D721Med (cell line): Measurements from ENCODE around the gene TRAK1.

Experiments used
- DNase-seq: peaks from one replicate; pipeline ENCODE4 v3.0.0; 2011; ENCODE audit warnings: low spot score; ENCODE audit not compliant: insufficient read length
- FAIRE-seq: peaks from 2 replicates; lab custom pipeline; 2011; peaks lifted over from hg19 to GRCh38; lab: Jason Lieb, UNC
- TF ChIP-seq, protein P1 (sequence below): IDR thresholded peaks from 2 replicates; pipeline ENCODE4 v1.5.1; 2012; ENCODE audit warnings: mild to moderate bottlenecking, control low read depth; ENCODE audit not compliant: insufficient read depth; ENCODE audit errors: missing control alignments

Gene TRAK1

DNA sequence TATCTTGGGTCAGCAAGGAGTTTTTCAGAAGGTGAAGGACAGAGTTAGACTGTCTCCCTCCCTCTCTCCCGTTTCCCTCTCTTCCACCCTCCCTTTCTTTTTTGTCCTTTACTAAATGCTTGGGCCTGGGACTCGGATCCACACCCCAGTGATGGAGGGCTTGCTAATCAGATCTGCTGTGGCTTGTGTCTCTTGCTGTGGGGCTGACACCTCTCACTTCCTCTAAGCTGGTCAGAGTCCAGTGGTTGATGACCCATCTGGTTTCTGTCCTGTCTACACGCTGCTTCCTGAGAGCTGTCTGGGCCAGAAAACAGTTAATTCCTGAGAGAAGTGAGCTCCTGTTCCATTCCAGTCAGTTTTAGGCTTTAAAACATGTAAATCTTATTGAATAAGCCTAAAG is 849 bp downstream of the TRAK1 start:
- FAIRE-seq (no peak), DNase-seq (no peak)
- TF ChIP-seq, protein P1, sequence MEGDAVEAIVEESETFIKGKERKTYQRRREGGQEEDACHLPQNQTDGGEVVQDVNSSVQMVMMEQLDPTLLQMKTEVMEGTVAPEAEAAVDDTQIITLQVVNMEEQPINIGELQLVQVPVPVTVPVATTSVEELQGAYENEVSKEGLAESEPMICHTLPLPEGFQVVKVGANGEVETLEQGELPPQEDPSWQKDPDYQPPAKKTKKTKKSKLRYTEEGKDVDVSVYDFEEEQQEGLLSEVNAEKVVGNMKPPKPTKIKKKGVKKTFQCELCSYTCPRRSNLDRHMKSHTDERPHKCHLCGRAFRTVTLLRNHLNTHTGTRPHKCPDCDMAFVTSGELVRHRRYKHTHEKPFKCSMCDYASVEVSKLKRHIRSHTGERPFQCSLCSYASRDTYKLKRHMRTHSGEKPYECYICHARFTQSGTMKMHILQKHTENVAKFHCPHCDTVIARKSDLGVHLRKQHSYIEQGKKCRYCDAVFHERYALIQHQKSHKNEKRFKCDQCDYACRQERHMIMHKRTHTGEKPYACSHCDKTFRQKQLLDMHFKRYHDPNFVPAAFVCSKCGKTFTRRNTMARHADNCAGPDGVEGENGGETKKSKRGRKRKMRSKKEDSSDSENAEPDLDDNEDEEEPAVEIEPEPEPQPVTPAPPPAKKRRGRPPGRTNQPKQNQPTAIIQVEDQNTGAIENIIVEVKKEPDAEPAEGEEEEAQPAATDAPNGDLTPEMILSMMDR, result no peak

DNA sequence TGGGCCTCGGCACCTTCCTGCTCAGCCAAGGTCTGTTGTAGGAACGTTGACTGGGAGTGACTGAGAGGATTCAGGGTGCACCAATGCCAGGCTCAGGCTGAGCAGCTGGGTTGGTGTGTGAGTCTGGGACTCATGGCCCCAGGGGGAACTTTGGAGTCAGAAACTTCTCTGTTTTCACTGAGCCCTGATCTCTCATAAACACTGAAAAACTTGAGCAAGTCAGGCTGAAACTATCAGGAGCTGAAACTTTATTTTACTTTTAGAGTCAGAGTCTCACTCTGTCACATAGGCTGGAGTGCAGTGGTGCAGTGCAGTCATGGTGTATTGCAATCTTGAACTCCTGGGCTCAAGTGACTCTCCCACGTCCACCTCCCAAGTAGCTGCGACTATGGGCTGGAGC is 3.0 kb downstream of the TRAK1 start:
- DNase-seq (no peak), FAIRE-seq (no peak)
- TF ChIP-seq, protein P1, result no peak

DNA sequence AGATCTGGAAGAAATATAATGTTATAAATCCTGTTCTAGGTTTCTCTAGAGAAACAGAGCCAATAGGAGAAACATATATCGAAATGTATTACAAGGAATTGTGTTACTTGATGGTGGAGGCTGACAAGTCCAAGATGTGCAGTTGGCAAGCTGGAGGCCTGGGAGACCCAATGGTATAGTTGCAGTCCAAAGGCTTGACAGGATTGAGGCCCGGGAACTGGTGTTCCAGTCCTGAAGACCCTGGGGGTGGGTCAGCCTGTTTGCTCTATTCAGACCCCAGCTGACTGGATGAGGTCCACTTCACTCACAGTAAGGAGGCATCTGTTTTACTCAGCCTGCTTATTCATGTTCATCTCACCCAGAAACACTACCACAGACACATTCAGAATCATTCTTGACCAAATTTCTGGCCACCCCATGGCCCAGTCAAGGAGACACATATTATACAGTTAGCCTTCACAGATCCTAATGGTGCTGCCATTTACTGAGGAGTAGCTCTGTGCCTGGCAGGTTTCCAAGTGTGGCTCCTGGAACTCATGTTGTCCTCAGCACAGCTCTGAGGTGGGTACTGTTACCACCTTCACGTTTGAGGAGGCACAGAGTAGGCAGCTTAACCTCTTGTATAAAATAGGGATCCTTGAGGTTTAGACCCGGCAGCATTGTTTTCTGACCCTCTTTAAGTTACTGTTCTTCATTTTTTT is 3.7 kb downstream of the TRAK1 start:
- FAIRE-seq, result no peak
- TF ChIP-seq, protein P1, result no peak
- no peak for DNase-seq

DNA sequence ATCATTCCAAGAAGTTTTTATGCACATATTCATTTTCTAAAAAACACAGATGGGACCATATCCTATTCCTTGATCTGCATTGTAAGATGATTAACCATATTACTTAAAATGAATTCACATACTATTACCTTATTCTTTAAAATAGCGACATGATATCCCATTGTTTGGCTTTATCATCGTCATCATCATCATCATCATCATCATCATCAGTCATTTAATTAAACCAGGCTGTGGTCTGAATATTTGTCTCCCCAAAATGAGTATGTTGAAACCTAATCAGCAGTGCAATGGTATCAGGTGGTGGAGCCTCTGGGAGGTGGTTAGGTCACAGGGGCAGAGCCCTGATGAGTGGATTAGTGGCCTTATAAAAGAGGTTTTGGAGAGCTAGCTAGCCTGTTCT is 4.4 kb downstream of the TRAK1 start:
- TF ChIP-seq, protein P1, result no peak
- DNase-seq (no peak), FAIRE-seq (no peak)

DNA sequence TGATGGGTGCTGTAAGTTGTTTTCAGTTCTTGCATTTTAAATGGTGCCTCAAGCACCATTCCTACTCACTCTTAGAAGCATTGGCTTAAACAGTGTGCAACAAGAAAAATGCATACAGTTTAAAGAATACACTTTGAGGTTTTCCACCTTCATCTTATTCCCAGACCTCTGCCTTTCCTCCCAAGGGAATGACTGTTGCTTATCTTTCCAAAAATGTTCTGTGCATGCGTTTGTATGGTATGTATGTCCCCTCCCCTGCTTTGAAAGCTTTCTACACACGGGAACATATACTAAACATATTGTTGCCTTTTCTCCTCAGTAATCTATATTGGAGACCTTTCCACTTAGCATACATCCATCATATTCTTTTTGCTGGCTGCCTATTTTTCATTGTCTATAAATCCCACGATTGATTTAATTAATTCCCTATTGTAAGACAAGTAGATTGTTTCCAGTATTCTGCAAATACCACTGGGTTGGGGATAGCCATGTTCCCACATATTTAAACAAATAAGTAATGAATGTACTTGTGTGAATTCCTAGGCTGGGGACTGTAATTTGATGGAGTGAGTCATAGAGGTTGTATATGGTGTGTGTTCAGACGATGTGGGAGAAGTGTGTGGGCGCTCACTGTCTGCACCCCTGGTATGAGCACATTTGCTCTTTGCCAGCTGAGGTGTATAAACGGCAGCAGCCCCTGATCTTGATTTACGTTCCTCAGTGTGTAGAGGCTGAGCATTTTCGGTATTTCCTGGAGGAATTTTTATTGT is 5.8 kb downstream of the TRAK1 start:
- FAIRE-seq (no peak), DNase-seq (no peak)
- TF ChIP-seq, protein P1, result no peak

DNA sequence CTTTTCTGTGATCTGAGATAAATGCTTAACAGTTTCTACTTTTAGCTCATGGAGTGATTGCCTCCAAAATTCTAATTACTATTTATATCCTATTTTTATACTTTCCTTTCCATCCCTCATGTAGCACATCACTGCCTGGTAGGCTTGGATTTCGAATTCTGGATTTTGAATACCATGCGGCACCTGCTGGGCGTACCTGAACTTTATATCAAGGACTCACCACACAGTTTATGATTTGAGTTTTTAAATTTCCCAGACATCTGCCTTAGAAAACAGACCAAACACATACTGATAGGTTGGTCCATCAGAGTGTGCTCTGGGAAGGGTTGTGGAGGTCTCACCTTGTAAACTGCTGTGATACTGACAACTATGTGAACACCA is 6.4 kb downstream of the TRAK1 start:
- DNase-seq, result no peak
- TF ChIP-seq, protein P1, result no peak
- FAIRE-seq, result no peak

DNA sequence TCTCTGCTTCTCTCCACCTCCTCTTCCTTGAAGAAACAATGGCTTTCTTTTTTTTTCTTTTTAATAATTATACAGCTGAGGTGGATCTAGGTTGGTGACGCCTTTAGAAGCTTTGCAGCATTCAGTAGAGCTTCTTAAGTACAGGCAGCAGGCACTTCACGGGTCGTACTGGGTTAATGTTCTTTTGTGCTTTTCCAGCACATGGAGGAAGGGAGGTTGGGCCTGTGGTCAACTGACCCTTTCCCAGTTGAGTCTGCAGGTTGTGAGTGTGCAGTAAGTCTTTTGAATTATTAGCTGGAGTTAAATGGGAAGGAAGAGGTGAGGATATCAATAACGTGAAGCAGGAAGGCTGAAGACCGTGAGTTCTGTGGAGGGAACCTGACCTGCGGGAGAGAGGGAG is 7.0 kb downstream of the TRAK1 start:
- FAIRE-seq (no peak), DNase-seq (no peak)
- TF ChIP-seq, protein P1, result no peak
